Spleen (tissue), 11 donors: Measurements from ENCODE around the gene GLDC. TPM values are rescaled to one million over a fixed set of nuclear protein-coding genes. Genes with fewer than 3 reads are reported as not detected.

ENCODE experiments used
- DNase-seq: peaks from one replicate; pipeline ENCODE4 v3.0.0-alpha.2; 2020
- H3K27ac ChIP-seq, 8 donors: fragments of 200-600 bp; sonication (generic) in 7 of 8; 1 replicate in 4 of 8; 2 replicates in 4 of 8; pipeline versions ENCODE4 v1.5.0 to v1.8.0; 2016 to 2021; ENCODE audit warnings: inconsistent platforms in 4 of 8, mild to moderate bottlenecking in 4 of 8, moderate library complexity in 1 of 8
- H3K27me3 ChIP-seq, 7 donors: fragments of 200-600 bp; sonication (generic) in 6 of 7; replicated peaks in 1 of 7; 1 replicate in 4 of 7; 2 replicates in 3 of 7; pipeline versions ENCODE4 v1.5.0 to v1.8.0; 2016 to 2021; ENCODE audit warnings: inconsistent platforms in 3 of 7, mild to moderate bottlenecking in 1 of 7
- H3K36me3 ChIP-seq, 6 donors: fragments of 200-600 bp; sonication (generic) in 5 of 6; 1 replicate in 4 of 6; 2 replicates in 2 of 6; pipeline versions ENCODE4 v1.5.0 to v1.8.0; 2016 to 2021; ENCODE audit warnings: inconsistent platforms in 2 of 6
- H3K4me1 ChIP-seq, 6 donors: fragments of 200-600 bp; sonication (generic) in 5 of 6; 1 replicate in 3 of 6; 2 replicates in 3 of 6; pipeline versions ENCODE4 v1.5.0 to v1.8.0; 2016 to 2021; ENCODE audit warnings: inconsistent platforms in 3 of 6
- H3K4me3 ChIP-seq, 8 donors: fragments of 200-600 bp; sonication (generic) in 7 of 8; 1 replicate in 4 of 8; 2 replicates in 4 of 8; pipeline versions ENCODE4 v1.5.0 to v1.8.0; 2016 to 2021; ENCODE audit warnings: inconsistent platforms in 4 of 8, mild to moderate bottlenecking in 4 of 8, moderate library complexity in 2 of 8
- H3K9me3 ChIP-seq, 8 donors: fragments of 200-600 bp; sonication (generic) in 7 of 8; 1 replicate in 4 of 8; 2 replicates in 4 of 8; pipeline versions ENCODE4 v1.5.0 to v1.8.0; 2016 to 2021; ENCODE audit warnings: inconsistent platforms in 4 of 8
- POLR2A ChIP-seq, 3 donors: fragments of 450-650 bp; IDR thresholded peaks; one replicate each; pipeline ENCODE4 v1.5.1; 2017; ENCODE audit warnings: antibody characterized with exemption in 3 of 3, mild to moderate bottlenecking in 1 of 3
- POLR2AphosphoS5 ChIP-seq, 3 donors: sonication (generic); formaldehyde crosslinking; IDR thresholded peaks; one replicate each; pipeline ENCODE4 v1.5.1; 2017; ENCODE audit warnings: antibody characterized with exemption in 3 of 3
- WGBS, 5 donors: extraction: QIAGEN DNeasy Blood & Tissue Kit in 3 of 5; methylation state at CpG; one replicate each; pipeline versions ENCODE4 v1.1.5 to v1.1.7; 2013 to 2018; 5-methylcytosine and 5-hydroxymethylcytosine counted together
- intact Hi-C: fragments of 100-400 bp; cut with DNase I; formaldehyde crosslinking; loops from one replicate; pipeline ENCODE4 v1.15.0; 2023; ENCODE audit warnings: low total_unique reads
- polyA plus RNA-seq, 3 donors: library from polyadenylated mRNA; stranded (reverse); fragments of 200-250 nt; gene quantifications; one replicate each; pipeline ENCODE4 v1.2.1, GENCODE V29; 2013
- total RNA-seq, 7 donors: library from RNA; depleted of rRNA in 3 of 7; stranded (reverse); fragments of >200 nt in 3 of 7; fragmentation: NEBNext Ultra II Directional in 4 of 7; extraction: Animal tissue kit (Norgen Biotek cat#: 25700) in 4 of 7; gene quantifications; one replicate each; pipeline versions ENCODE4 v1.1.0 to v1.2.1, GENCODE V29; 2016 to 2021
- TF ChIP-seq, protein P1 (sequence below), 11 experiments: fragments of 200-600 bp in 7 of 11; fragments of 450-650 bp in 4 of 11; sonication (generic) in 4 of 11; IDR thresholded peaks in 8 of 11; conservative IDR thresholded peaks in 3 of 11; 1 replicate in 7 of 11; 2 replicates in 4 of 11; pipeline versions ENCODE4 v1.4.0 to v1.8.0; 2016 to 2021; ENCODE audit warnings: antibody characterized with exemption in 11 of 11, inconsistent platforms in 4 of 11, mild to moderate bottlenecking in 1 of 11
- donor health status: healthy with polysubstance abuse.
- donor health status: DM: no; HTN: no; CAD: no; lungs with moderate emphysema.
- donor health status: DM: no; HTN: no; CAD: no.
- donor health status: Bipolar disorder and iron deficiency.
- donor health status: healthy.
- donor health status: DM: no; HTN: no; CAD: no.
- donor health status: DM: yes; HTN: yes; CAD: no.

The GLDC gene
- total and polyA plus RNA-seq, 10 donors, result 0.17 to 8.7 (median 0.64) TPM

DNA sequence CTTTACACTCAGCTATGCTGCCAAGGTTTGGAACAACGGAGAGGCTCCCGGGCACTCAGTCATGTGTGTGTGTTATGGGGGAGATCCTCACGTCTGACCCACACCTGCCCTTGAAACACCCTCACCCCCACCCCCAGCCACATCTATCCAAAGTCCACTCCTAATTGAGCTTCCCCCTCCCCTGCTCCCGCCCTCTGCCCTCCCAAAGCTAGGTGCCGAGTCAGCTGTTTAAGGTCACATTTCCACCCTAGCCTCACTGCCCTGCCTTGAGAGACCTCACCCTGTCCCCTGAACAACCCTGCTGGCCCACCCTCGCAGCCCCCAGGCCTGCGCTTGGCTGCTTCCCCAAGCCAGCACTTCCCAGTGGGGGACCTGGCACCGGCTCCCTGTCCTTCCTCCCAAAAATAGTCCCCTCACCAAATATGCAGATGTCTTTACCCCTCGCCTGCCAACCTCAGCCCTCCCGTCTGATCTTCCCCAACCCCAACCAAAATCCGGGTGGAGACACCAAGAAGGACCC lies 36.0 kb downstream of the GLDC start:
- WGBS, 5 donors, result 88 to 94% (median 91%) methylated on average over 11 of the region's 11 CpGs

GRCh38 chr9:6605202-6605601 lies 40.3 kb downstream of the GLDC start:
- peak overlapping the region in 1 of 8 donors; percentile 31 for H3K4me3 ChIP-seq
- H3K36me3 ChIP-seq, result no peaks in the 10 kb centered on the region
- WGBS, 5 donors, result 47 to 75% (median 62%) methylated on average over 5 of the region's 5 CpGs
- no peaks in the 10 kb centered on the region for H3K9me3 ChIP-seq
- peaks cover 0 to 13% (median 5%) of the 10 kb centered on the region in 6 donors for H3K4me1 ChIP-seq
- no peaks in the 10 kb centered on the region for H3K27me3 ChIP-seq
- intact Hi-C loops, result no loop called here
- no peak overlapping the region for H3K27ac ChIP-seq
- TF ChIP-seq, protein P1, sequence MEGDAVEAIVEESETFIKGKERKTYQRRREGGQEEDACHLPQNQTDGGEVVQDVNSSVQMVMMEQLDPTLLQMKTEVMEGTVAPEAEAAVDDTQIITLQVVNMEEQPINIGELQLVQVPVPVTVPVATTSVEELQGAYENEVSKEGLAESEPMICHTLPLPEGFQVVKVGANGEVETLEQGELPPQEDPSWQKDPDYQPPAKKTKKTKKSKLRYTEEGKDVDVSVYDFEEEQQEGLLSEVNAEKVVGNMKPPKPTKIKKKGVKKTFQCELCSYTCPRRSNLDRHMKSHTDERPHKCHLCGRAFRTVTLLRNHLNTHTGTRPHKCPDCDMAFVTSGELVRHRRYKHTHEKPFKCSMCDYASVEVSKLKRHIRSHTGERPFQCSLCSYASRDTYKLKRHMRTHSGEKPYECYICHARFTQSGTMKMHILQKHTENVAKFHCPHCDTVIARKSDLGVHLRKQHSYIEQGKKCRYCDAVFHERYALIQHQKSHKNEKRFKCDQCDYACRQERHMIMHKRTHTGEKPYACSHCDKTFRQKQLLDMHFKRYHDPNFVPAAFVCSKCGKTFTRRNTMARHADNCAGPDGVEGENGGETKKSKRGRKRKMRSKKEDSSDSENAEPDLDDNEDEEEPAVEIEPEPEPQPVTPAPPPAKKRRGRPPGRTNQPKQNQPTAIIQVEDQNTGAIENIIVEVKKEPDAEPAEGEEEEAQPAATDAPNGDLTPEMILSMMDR (IDR thresholded peaks at IDR 0.05 in 8 of 11, conservative IDR thresholded peaks at IDR 0.05 in 3 of 11), result no peak
- DNase-seq, result no peak

More for the DNA sequence above, 36.0 kb downstream of the GLDC start:
- Histone ChIP-seq H3K36me3 (no peaks in the 10 kb centered on the region), H3K4me1 (peaks cover 0 to 11% (median 5%) of the 10 kb centered on the region in 6 donors), H3K27me3 (no peaks in the 10 kb centered on the region), H3K9me3 (no peaks in the 10 kb centered on the region), H3K27ac (no peak overlapping the region), H3K4me3 (no peak overlapping the region)
- DNase-seq, result no peak
- TF ChIP-seq POLR2A (IDR thresholded peaks at IDR 0.05), result no peak
- TF ChIP-seq, protein P1 (IDR thresholded peaks at IDR 0.05 in 8 of 11, conservative IDR thresholded peaks at IDR 0.05 in 3 of 11), result no peak
- no peak for TF ChIP-seq POLR2AphosphoS5 (IDR thresholded peaks at IDR 0.05)
- intact Hi-C loops, result no loop called here

DNA sequence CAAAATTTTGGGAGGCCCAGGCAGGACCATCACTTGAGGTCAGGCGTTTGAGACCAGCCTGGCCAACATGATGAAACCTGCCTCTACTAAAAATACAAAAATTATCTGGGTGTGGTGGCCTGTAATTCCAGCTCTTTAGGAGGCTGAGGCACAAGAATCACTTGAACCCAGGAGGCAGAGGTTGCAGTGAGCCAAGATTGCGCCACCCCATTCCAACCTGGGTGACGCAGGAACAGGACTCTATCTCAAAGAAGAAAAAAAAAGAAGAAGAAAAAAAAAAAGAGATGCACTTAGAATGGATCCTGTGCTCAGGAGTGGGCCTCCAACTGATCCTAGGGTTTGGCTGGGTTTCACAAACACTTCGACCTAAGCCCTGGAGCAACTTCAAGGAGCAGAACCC lies 45.1 kb downstream of the GLDC start:
- H3K27ac ChIP-seq, result no peak overlapping the region
- no peaks in the 10 kb centered on the region for H3K9me3 ChIP-seq
- intact Hi-C loops, result no loop called here
- TF ChIP-seq, protein P1 (IDR thresholded peaks at IDR 0.05 in 8 of 11, conservative IDR thresholded peaks at IDR 0.05 in 3 of 11), result no peak
- TF ChIP-seq POLR2A (IDR thresholded peaks at IDR 0.05), result no peak
- TF ChIP-seq POLR2AphosphoS5 (IDR thresholded peaks at IDR 0.05), result no peak
- no peaks in the 10 kb centered on the region for H3K27me3 ChIP-seq
- 90 to 97% (median 92%) methylated on average over 4 of the region's 4 CpGs for WGBS, 5 donors
- H3K4me3 ChIP-seq, result no peak overlapping the region
- DNase-seq, result no peak
- H3K4me1 ChIP-seq, result peaks cover 0 to 10% (median 4%) of the 10 kb centered on the region in 6 donors
- H3K36me3 ChIP-seq, result no peaks in the 10 kb centered on the region

- no peak overlapping the region for H3K4me3 ChIP-seq
- WGBS, 5 donors, result 88 to 94% (median 91%) methylated on average over 5 of the region's 5 CpGs
- no peaks in the 10 kb centered on the region for H3K36me3 ChIP-seq
- H3K27me3 ChIP-seq, result no peaks in the 10 kb centered on the region
- DNase-seq, result no peak
- intact Hi-C loops, result no loop called here
- H3K9me3 ChIP-seq, result no peaks in the 10 kb centered on the region
- TF ChIP-seq POLR2A (IDR thresholded peaks at IDR 0.05) (no peak), POLR2AphosphoS5 (IDR thresholded peaks at IDR 0.05) (no peak)
- TF ChIP-seq, protein P1 (IDR thresholded peaks at IDR 0.05 in 8 of 11, conservative IDR thresholded peaks at IDR 0.05 in 3 of 11), result no peak
- H3K4me1 ChIP-seq, result peaks cover 0 to 6% (median 2%) of the 10 kb centered on the region in 6 donors
- no peak overlapping the region for H3K27ac ChIP-seq
Measured at GRCh38 chr9:6600006-6600405, 45.5 kb downstream of the GLDC start.
